Activated CD8-positive, alpha-beta T cell treated with anti-CD3 and anti-CD28 coated beads for 36 hours (primary cell): ENCODE data around the gene NEUROG3. TPM values are rescaled to one million over a fixed set of nuclear protein-coding genes. Genes with fewer than 3 reads are reported as not detected.

Source experiments
- ATAC-seq: fragments of 200-7000 bp; cut with Tn5 transposase; one replicate; pipeline ENCODE4 v1.10.0; 2021; ENCODE audit warnings: mild to moderate bottlenecking, moderate library complexity
- CTCF ChIA-PET: fragments of 350-600 bp; sonication (Branson Sonifier 250); formaldehyde crosslinking; loops from one replicate; lab custom pipeline; 2021; ENCODE audit warnings: antibody characterized with exemption; lab: Charles Lee
- POLR2A ChIA-PET: fragments of 350-600 bp; sonication (Branson Sonifier 250); formaldehyde crosslinking; loops from one replicate; lab custom pipeline; 2021; ENCODE audit warnings: antibody characterized with exemption; lab: Charles Lee
- DNase-seq: peaks from one replicate; pipeline ENCODE4 v3.0.0-alpha.2; 2020
- H3K27ac Mint-ChIP-seq: one replicate; pipeline ENCODE4 v1.8.0; 2021; ENCODE audit warnings: mild to moderate bottlenecking, mixed read lengths
- H3K27me3 Mint-ChIP-seq: one replicate; pipeline ENCODE4 v1.8.0; 2021; ENCODE audit warnings: mixed read lengths
- H3K36me3 Mint-ChIP-seq: one replicate; pipeline ENCODE4 v1.8.0; 2021; ENCODE audit warnings: low read depth, mixed read lengths
- H3K4me1 Mint-ChIP-seq: one replicate; pipeline ENCODE4 v1.8.0; 2021; ENCODE audit warnings: low read depth, mixed read lengths
- H3K4me3 Mint-ChIP-seq: one replicate; pipeline ENCODE4 v1.8.0; 2021; ENCODE audit warnings: mild to moderate bottlenecking, moderate library complexity, mixed read lengths
- H3K9me3 Mint-ChIP-seq: one replicate; pipeline ENCODE4 v1.8.0; 2021; ENCODE audit warnings: mixed read lengths
- intact Hi-C: fragments of 100-400 bp; cut with micrococcal nuclease; formaldehyde crosslinking; loops from one replicate; pipeline ENCODE4 v1.10.0; 2022
- total RNA-seq, 2 experiments: library from RNA; stranded (reverse); gene quantifications; one replicate each; pipeline ENCODE4 v1.2.3, GENCODE V29; 2021
- TF ChIP-seq, protein P1 (sequence below): fragments of 200-600 bp; IDR thresholded peaks from one replicate; pipeline ENCODE4 v1.8.0; 2022; ENCODE audit warnings: antibody characterized with exemption, mild to moderate bottlenecking

The NEUROG3 gene
- total RNA-seq, 2 experiments from 2014 or later, result 1.3 to 2.3 TPM

DNA sequence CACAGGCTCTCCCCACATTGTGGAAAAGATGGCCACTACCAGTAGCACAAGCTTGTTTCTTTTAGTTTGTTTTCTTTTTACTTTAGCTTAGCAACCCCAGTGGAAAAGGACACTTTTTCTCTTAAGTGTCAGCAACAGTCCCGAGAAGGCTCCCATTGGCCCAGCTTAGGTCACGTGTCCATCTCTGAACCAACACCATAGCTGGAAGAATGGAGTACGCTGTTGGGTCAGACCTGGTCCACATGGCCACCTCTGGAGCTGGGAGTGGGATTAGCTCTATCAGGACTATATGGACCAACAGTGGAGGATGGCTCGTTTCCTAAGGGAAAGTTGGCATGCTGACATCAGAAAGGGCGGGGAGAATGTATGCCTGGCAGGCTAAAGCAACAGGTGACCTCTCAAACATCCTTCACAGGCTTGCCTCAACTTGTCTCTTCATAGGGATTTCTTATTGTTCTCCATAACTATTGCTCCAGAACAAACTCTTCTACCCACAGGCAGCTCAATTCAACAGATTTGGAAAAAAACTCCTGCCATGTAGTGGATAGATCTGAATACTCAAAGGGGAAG lies 27.6 kb upstream of the NEUROG3 start:
- POLR2A ChIA-PET, result no interaction called here
- H3K9me3 Mint-ChIP-seq, result no peaks in the 10 kb centered on the region

DNA sequence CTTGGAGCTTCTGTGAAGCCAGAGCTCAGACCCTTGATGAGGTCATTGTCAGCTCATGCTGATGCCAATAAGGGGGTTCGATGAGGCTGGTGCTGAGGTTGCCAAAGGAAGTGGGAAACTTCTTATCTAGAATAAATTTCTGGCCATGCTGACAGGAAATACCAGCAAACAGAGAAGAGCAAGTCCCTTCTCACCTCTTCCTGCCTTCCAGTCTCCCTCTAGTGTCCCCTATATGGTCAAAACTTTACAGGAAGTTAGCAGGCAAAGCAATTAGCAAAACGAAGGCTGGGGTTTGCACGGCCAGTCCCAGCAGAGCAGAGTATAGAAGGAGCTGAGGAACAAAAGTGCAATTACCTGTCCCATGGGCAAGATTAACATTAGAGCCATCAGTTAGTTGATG lies 15.1 kb upstream of the NEUROG3 start:
- peaks cover 12% of the 10 kb centered on the region for H3K4me1 Mint-ChIP-seq
- ATAC-seq (peak; percentile 74), DNase-seq (no peak)
- no peaks in the 10 kb centered on the region for H3K36me3 Mint-ChIP-seq
- ChIA-PET POLR2A (no interaction called here), CTCF (interaction anchor here (1.1 kb wide), 1 partner anchor 17 kb away, joined by 4 read pairs; no protein-coding TSS in a partner anchor)
- no peaks in the 10 kb centered on the region for H3K27me3 Mint-ChIP-seq
- H3K4me3 Mint-ChIP-seq, result no peak overlapping the region
- TF ChIP-seq, protein P1, sequence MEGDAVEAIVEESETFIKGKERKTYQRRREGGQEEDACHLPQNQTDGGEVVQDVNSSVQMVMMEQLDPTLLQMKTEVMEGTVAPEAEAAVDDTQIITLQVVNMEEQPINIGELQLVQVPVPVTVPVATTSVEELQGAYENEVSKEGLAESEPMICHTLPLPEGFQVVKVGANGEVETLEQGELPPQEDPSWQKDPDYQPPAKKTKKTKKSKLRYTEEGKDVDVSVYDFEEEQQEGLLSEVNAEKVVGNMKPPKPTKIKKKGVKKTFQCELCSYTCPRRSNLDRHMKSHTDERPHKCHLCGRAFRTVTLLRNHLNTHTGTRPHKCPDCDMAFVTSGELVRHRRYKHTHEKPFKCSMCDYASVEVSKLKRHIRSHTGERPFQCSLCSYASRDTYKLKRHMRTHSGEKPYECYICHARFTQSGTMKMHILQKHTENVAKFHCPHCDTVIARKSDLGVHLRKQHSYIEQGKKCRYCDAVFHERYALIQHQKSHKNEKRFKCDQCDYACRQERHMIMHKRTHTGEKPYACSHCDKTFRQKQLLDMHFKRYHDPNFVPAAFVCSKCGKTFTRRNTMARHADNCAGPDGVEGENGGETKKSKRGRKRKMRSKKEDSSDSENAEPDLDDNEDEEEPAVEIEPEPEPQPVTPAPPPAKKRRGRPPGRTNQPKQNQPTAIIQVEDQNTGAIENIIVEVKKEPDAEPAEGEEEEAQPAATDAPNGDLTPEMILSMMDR, result no peak
- H3K9me3 Mint-ChIP-seq, result no peaks in the 10 kb centered on the region
- H3K27ac Mint-ChIP-seq, result no peak overlapping the region
- intact Hi-C loops, result no loop called here

More for the DNA sequence above, 27.6 kb upstream of the NEUROG3 start:
- intact Hi-C loops, result no loop called here
- peaks cover 8% of the 10 kb centered on the region for H3K27me3 Mint-ChIP-seq
- CTCF ChIA-PET, result interaction anchor here (0.9 to 1.8 kb wide), 2 partner anchors 36 to 85 kb away, joined by 4 to 6 read pairs; no protein-coding TSS in a partner anchor
- ATAC-seq, result no peak
- H3K27ac Mint-ChIP-seq, result no peak overlapping the region
- DNase-seq, result no peak
- H3K4me1 Mint-ChIP-seq, result no peaks in the 10 kb centered on the region
- no peak overlapping the region for H3K4me3 Mint-ChIP-seq
- TF ChIP-seq, protein P1, result no peak
- H3K36me3 Mint-ChIP-seq, result no peaks in the 10 kb centered on the region

DNA sequence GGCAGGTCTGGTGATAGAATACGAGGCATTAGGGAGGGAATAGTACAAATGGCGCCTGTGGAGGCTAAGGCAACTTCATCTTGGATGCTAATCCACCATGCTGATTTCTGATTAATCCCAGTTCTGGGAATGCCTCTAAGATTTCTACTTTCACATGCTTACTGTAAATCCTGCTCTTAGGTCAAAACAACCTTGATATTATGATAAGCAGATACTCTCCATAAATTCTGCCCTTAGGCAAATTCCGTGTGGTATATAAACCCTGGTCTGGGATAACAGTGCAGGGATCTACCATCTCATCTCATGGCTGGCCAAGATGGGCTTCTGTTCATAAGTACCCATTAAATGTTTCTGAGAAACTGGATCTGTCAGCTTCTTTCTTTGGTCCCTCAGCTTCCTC lies 11.4 kb upstream of the NEUROG3 start:
- Mint-ChIP-seq H3K27ac (no peak overlapping the region), H3K4me3 (no peak overlapping the region), H3K36me3 (no peaks in the 10 kb centered on the region), H3K27me3 (peaks cover 9% of the 10 kb centered on the region), H3K9me3 (no peaks in the 10 kb centered on the region), H3K4me1 (peaks cover 12% of the 10 kb centered on the region)
- no peak for ATAC-seq
- no peak for DNase-seq
- ChIA-PET POLR2A (no interaction called here), CTCF (interaction anchor here (2.1 kb wide), 1 partner anchor 45 kb away, joined by 5 read pairs; no protein-coding TSS in a partner anchor)
- TF ChIP-seq, protein P1, result no peak
- intact Hi-C loops, result no loop called here

- Mint-ChIP-seq H3K9me3 (no peaks in the 10 kb centered on the region), H3K27me3 (peaks cover 24% of the 10 kb centered on the region), H3K27ac (no peak overlapping the region), H3K4me3 (no peak overlapping the region), H3K4me1 (peaks cover 3% of the 10 kb centered on the region), H3K36me3 (no peaks in the 10 kb centered on the region)
- CTCF ChIA-PET, result interaction anchor here (2.1 kb wide), 1 partner anchor 46 kb away, joined by 5 read pairs; no protein-coding TSS in a partner anchor
- POLR2A ChIA-PET, result no interaction called here
- ATAC-seq (no peak), DNase-seq (no peak)
- intact Hi-C loops, result no loop called here
- TF ChIP-seq, protein P1, result no peak
Measured at GRCh38 chr10:69583106-69583505, 9.9 kb upstream of the NEUROG3 start.

DNA sequence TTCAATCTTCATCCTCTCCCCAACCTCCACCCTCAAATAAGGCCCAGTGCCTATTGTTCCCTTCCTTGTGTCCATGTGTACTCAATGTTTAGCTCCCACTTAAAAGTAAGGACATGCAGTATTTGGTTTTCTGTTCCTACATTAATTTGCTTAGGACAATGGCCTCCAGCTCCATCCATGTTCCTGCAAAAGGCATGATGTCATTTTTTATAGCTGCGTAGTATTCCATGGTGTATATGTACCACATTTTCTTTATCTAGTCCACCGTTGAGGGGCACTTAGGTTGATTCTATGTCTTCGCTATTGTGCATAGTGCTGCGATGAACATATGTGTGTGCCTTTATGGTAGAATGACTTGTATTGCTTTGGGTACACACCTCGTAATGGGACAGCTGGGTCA lies 7.2 kb upstream of the NEUROG3 start:
- intact Hi-C loops, result no loop called here
- DNase-seq (no peak), ATAC-seq (no peak)
- Mint-ChIP-seq H3K36me3 (no peaks in the 10 kb centered on the region), H3K27me3 (peaks cover 45% of the 10 kb centered on the region), H3K27ac (no peak overlapping the region), H3K9me3 (no peaks in the 10 kb centered on the region), H3K4me3 (no peak overlapping the region), H3K4me1 (no peaks in the 10 kb centered on the region)
- TF ChIP-seq, protein P1, result no peak
- POLR2A ChIA-PET, result no interaction called here
- CTCF ChIA-PET, result interaction anchor here (2.0 kb wide), 1 partner anchor 65 kb away, joined by 4 read pairs; no protein-coding TSS in a partner anchor
